Stimulated activated naive CD4-positive, alpha-beta T cell (primary cell): ENCODE results near the gene DLL1.
A peak's percentile ranks its signal among the peaks of the same experiment; 100 is the strongest.

ENCODE experiments used
- DNase-seq, 6 experiments: peaks; one replicate each; lab custom pipeline; 2025; lab: John Stamatoyannopoulos, UW

DLL1 gene

GRCh38 chr6:170294813-170295509 is 4.1 kb upstream of the DLL1 start:
- DNase-seq: peak in 2 of 6 experiments; percentile 21 to 25

- no peak for DNase-seq
Observed at GRCh38 chr6:170294298-170294730, 3.4 kb upstream of the DLL1 start.

GRCh38 chr6:170293341-170294231 is 2.7 kb upstream of the DLL1 start:
- DNase-seq: no peak

GRCh38 chr6:170292407-170293158 is 1.7 kb upstream of the DLL1 start:
- DNase-seq: peak in 2 of 6 experiments; percentile 15 to 37

- DNase-seq: no peak
Observed at GRCh38 chr6:170292111-170292406, 1.2 kb upstream of the DLL1 start.

- peak; percentile 17 to 50 (median 36) for DNase-seq
Observed at GRCh38 chr6:170291271-170292110, 613 bp upstream of the DLL1 start.

GRCh38 chr6:170289951-170290295 is 955 bp downstream of the DLL1 start:
- DNase-seq: peak in 1 of 6 experiments; percentile 25

GRCh38 chr6:170289180-170289931 is 1.5 kb downstream of the DLL1 start:
- peak in 3 of 6 experiments; percentile 15 to 49 (median 19) for DNase-seq

GRCh38 chr6:170288852-170289179 is 2.1 kb downstream of the DLL1 start:
- DNase-seq: peak in 2 of 6 experiments; percentile 25 to 49

- DNase-seq: no peak
Observed at GRCh38 chr6:170288091-170288631, 2.7 kb downstream of the DLL1 start.

GRCh38 chr6:170287371-170287876 is 3.5 kb downstream of the DLL1 start:
- DNase-seq: no peak

GRCh38 chr6:170286934-170287265 is 4.0 kb downstream of the DLL1 start:
- no peak for DNase-seq

GRCh38 chr6:170286246-170286933 is 4.5 kb downstream of the DLL1 start:
- DNase-seq: no peak

GRCh38 chr6:170285482-170285881 is 5.4 kb downstream of the DLL1 start:
- DNase-seq: no peak

- no peak for DNase-seq
Observed at GRCh38 chr6:170284866-170285469, 5.9 kb downstream of the DLL1 start.

- DNase-seq: no peak
Observed at GRCh38 chr6:170284126-170284773, 6.6 kb downstream of the DLL1 start.

GRCh38 chr6:170283212-170284081 is 7.4 kb downstream of the DLL1 start:
- DNase-seq: no peak

GRCh38 chr6:170282512-170283158 is 8.2 kb downstream of the DLL1 start:
- no peak for DNase-seq
